ENCODE results near the gene GRIPAP1. TPM values are rescaled to one million over a fixed set of nuclear protein-coding genes. Genes with fewer than 3 reads are reported as not detected.
A peak's percentile ranks its signal among the peaks of the same experiment; 100 is the strongest.

GRIPAP1 gene, protein sequence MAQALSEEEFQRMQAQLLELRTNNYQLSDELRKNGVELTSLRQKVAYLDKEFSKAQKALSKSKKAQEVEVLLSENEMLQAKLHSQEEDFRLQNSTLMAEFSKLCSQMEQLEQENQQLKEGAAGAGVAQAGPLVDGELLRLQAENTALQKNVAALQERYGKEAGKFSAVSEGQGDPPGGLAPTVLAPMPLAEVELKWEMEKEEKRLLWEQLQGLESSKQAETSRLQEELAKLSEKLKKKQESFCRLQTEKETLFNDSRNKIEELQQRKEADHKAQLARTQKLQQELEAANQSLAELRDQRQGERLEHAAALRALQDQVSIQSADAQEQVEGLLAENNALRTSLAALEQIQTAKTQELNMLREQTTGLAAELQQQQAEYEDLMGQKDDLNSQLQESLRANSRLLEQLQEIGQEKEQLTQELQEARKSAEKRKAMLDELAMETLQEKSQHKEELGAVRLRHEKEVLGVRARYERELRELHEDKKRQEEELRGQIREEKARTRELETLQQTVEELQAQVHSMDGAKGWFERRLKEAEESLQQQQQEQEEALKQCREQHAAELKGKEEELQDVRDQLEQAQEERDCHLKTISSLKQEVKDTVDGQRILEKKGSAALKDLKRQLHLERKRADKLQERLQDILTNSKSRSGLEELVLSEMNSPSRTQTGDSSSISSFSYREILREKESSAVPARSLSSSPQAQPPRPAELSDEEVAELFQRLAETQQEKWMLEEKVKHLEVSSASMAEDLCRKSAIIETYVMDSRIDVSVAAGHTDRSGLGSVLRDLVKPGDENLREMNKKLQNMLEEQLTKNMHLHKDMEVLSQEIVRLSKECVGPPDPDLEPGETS
- total RNA-seq (2014; rRNA removed; shearing (Covaris generic)): 20.1 and 46.6 TPM in 2 replicates

DNA sequence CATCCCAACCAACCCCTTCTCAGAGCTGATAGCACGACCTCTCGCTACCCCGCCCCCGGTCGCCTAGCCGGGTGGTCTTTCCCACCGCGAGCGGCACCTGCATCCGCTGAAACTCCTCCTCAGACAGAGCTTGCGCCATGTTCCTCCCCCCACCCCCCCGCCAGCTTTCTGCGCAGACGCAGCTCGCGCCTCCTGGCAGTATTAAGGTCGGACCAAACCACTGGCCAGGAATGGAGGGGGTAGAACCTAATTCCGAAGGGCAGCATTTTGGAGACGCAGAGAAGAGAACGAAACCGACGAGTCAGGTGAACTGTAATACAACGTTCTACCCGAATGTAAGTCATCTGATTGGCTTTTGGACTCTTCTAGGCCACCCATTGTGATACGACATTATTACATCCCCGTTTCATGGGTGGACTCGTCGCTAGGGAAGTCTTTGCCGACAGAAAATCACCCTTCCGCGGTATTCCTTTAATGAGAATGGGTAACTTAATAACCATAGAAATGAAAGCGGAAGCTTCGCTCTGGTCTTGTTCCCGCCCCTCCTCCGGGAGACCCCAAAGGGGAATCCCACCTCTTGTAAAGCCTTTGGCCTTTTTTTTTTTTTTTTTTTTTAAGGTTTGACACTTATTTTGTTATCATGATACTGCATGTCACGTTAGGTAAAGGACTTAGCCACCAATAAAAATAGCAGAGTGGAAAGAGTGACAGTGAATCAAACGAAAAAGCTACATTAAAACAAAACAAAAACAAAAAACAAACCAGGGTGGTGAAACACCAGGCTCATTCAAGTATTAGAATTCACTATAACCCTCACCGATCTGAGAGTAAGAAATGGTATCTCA lies at the start of gene GRIPAP1:
GRIPAP1 (minus strand) TSS at position 174 of the 845 bp plus-strand sequence; CDS start at position 139, 35 bp downstream.
- DNase-seq (ENCODE audit: low read depth): peak; percentile 93

DNA sequence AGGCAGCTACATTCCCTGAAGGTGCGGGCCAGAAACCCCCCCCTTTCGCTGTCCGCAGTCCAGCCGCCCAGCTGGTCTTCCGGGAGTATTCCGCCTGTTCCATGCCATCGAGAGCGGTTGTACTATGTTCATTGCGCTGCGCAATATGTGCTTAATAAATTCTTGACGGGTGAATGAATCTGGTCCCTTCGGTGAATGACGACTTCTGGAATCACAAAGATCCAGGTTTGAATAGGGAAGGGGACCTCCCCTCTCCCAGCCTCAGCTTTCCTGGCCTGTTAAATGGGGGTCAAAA lies 41.9 kb upstream of the GRIPAP1 start:
- DNase-seq (ENCODE audit: low read depth): no peak

DNA sequence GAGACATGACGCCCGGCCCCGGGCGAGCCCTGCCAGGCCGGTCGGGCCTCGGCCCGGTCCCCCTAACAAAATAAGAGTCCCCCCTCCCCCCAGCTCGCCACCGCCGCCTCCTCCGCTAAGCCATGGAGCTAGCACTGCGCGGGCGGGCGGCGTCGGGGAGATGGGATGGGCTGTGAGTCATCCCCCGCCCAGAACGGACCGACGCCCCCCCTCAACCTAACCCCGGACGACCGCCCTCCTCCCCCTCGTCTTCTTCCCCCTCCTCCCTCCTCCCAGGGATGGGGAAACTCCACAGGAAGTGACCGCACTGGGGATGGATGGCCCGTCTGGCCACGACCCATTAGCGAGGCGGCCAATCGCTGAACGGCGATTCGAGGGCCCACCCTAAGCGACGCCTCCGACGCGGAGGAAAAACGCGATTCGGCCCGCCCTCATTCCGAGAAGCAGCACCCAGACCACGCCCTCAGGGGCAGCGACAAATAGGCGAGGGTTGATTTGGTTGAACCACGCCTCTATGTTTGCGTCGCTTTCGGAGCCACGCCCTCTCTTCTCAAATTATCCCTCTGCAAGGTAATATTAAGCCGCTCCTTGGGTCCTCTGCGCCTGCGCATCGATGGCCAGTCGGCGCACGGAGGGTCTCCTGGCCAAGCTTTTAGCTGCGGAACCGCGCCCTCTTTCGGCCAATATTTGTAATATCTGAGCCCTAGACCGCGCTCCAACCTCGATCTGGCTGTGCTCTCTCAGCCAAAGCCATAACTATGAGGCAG lies 41.3 kb upstream of the GRIPAP1 start, which contains the start of gene TFE3:
TFE3 (minus strand) TSS at position 138 of the 767 bp plus-strand sequence; CDS start at position 7, 131 bp downstream.
- DNase-seq (ENCODE audit: low read depth): peak; percentile 99

DNA sequence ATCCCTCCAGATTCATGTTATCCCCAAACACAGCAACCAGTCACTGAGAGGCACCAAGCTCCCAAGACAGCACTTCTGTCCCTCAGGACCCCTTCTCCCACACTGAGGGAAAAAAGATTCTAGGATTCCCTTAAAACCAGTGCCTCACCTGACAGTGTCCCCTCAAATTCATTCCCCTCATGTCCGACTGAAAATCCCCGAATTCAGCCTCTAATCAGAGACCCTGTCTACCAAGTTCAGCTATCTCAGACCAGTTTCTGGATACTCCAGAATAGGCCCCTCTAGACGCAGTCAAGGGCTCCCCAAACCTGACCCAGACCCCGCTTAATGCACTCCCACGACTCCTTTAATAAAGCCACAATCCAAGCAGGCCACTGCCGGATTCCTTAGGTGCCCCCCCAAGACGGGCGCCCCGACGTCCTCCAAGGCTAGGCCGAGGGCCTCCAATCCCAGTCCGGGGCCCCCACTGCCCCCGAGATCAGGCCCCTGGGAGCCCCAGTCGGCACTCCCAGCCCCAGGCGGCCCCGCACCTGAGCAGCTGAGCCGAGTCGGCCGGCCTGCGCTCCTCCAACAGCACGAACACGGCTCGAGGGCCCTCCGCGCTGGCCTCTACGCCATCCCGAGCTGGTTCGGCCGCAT lies 40.6 kb upstream of the GRIPAP1 start:
- DNase-seq (ENCODE audit: low read depth): peak; percentile 26

DNA sequence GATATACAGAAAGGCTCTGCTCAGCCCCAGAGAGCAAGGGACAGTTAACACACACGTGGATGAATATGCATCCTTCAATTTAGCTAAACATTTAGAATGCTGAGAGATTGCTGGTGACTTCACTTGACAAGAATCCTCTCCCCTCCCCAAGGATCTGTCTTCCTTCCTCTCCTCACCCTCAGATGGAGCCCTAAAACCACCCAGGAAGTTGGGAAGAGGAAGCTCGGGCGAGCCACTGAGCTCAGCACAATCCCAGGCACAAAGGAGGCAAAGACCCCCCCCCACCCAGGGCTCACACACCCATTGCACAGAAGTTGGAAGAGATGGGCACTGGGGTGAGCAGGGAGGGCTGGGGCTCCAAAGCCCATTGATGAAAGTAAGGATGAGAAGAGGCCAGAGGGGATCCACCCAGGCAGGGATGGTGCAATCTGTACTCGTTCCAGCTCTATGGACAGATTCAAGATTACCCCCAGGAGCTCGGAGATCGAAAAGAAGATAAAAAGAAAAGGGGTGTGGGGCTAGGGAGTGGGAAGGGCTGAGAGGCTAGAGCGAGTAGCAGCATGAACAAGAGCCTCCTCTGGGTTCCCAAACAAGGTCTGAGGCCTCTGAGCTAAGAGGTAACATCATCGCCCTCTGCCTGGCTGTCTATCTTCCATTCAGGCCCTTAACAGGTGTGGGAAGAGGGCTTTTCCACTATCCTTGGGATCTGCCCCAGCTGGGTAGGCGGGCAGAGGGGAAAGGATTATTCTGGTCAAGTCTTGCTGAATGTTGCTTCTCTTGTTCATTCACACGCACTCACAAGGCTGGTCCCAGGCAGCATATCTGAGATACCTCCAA lies 39.9 kb upstream of the GRIPAP1 start:
- peak; percentile 83 for DNase-seq (ENCODE audit: low read depth)

DNA sequence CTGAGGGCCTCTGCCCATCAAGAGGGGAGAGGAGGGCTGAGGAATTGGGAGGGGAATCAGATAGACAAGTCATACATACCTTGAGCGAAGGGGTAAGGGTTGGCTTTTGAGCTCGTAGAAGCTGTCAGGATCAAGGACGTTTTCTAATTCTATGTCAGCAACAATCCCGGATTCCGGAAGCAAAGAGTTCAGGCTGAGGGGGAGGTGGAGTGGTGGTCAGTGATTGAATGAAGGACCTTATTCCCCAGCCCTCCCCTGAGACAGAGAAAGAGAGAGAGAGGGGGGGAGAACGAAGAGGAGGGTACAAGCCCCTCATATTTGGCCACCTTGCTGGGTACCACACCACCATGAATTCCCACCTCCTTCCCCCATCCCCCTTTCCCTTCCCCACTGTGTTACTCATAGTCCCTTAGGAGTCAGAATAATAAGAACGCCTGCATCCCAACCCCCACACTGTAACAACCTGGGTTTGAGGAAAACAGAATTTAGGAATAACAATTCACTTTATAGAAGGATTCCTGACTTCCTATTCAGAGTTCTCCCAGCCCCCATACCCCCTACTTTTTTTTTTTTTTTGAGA lies 38.4 kb upstream of the GRIPAP1 start:
- DNase-seq (ENCODE audit: low read depth): peak; percentile 54

DNA sequence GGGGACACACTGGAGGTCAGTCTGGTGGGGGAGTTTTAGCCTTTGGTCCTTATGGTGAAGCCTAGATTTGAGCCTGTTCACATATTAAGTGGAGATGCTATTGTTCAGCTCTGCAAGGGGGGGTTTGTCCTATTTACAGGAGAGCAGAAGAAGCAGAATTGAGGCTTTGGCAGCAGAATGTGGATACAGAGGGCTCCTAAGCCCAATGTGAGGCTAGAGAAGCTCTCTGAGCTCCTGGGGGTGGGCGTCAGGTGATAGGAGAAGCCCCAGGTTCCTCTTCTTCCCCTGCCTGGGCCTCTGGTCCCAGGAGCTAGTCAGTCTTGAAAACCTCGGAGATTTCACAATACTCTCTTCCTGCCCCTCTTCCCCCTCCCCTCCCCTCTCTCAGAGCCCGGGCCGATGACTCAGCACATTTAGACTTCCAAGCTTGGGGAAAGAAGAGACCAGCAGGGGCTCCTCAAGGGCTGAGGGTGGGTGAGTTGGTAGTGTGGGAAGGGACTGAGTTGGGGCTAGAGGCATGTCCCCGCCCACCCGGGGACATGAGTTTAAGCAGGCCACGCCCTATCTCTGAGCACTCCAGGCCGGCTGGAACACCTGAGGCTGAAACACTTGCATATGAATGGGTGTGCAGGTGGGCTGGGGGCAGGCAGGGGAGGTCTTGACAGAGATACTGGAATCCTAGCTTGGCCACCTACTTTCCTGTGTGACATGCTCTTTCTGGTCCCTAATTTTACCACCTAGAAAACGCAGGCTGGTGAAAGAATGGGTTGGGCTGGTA lies 37.7 kb upstream of the GRIPAP1 start:
- peak; percentile 97 for DNase-seq (ENCODE audit: low read depth)

DNA sequence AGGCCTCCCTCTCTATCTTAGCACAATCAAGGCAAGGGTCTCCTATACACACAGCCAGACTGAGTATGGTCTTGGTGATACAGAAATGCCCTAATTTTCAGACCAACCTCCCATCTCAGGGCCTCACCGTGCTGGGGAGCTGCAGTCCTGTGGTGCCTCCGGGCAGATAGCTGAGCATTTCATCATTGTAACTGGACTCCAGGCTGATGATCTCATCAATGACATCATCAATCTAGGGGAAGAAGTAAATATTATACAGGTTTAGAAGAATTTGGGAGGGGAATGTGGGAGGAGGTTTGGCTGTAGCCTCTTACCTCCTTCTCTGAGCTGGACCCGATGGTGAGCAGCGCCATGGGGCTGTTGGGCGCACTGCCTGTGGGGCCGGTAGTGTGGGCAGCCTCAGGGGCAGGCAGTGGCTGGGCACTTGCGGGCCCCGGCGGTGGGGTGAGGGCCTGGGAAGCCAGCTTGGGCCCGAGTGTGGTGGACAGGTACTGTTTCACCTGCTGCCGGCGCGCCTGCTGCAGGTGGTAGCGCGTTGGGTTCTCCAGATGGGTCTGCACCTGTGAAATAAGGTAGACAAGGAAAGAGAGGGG lies 35.9 kb upstream of the GRIPAP1 start:
- DNase-seq (ENCODE audit: low read depth): peak; percentile 51

DNA sequence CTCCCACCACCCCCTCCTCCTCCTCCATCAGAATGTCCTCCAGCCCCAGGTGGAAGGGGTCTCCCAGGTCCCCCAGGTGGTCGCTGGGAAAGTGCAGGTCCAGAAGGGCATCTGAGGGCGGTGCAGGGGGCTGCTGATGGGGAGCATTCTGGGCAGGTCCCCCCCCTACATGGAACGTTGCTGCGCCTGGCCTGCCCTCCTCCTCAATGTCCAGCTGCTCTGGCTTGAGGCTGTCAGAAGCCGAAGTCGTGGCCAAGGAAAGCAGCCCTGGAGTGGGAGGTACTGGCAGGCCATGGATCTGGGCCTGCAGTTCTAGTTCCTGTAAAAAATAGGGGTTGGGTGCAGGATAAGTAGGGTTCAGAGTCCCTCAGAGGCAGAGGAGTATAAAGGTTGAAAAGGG lies 28.2 kb upstream of the GRIPAP1 start:
- no peak for DNase-seq (ENCODE audit: low read depth)

DNA sequence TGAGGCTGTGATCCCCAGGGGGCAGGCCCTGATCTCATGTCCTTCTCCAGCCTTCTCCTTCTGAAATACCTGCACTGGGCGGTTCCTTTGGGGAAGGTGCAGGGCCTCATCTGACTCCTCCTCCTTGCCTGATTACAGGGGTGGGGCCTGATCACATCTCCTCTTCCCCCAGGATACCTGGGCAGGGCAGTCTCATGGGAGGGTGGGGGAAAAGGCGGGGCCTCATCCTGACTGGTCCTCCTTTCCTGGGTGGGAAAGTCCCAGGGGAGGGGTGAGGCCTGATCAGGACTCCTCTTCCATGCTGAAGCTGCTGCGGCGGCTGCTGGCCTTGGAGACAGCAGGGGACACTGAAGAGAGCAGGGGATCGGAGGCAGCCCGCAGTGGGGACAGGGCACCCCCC lies 27.8 kb upstream of the GRIPAP1 start:
- DNase-seq (ENCODE audit: low read depth): peak; percentile 15

DNA sequence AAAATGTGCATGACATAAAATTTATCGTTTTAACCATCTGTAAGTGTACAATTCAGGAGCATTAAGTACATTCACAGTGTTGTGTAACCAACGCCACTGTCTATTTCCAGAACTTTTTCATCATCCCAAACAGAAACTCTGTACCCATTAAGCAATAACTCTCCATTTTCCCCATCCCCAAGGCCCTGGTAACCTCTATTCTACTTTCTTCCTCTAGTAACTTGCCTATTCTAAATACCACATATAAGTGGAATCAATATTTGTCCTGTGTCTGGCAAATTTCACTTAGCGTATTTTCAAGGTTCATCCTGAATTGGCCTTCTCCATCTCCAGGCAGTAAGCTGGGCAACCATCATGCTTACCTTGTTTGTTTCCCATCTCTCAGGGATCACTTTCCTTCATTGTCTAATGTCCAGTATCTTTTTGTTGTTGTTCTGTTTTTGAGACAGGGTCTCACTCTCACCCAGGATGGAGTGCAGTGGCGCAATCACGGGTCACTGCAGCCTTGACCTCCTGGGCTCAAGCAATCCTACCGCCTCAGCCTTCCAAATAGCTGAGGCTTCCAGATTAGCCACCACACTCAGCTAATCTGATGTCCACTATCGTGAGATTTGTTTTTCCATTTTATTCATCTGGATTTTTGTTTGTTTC lies 17.7 kb upstream of the GRIPAP1 start:
- no peak for DNase-seq (ENCODE audit: low read depth)

DNA sequence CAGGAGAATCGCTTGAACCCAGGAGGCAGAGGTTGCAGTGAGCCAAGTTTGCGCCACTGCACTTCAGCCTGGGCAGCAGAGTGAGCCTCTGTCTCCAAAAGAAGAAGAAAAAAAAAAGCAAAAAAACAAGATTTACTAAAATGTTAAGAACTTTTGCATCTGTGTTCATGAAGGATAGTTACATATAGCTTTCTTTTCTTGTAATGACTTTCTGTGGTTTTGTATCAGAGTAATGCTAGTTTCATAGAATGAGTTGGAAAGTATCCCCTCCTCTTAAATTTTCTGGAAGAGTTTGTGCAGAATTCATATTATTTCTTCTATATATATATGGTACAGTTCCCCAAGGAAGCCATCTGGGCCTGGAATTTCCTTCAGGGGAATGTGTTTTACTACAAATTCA lies 17.0 kb upstream of the GRIPAP1 start:
- no peak for DNase-seq (ENCODE audit: low read depth)

DNA sequence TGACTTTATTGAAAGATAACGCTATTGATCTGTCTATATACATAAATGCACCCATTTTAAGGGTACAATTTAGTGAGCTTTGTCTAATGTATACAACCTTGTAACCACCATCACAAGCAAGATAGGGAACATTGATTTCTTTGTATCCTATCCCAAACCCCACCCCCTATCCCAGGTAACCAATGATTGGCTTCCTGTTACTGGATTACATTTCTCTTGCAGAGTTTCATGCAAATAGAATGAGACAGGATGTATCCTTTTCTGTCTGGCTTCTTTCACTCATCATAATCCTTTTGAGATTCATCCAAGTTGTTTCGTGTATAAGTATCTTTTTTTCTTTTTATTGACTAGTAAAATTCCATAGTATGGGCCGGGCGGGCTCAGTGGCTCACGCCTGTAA lies 1.6 kb upstream of the GRIPAP1 start:
- no peak for DNase-seq (ENCODE audit: low read depth)

DNA sequence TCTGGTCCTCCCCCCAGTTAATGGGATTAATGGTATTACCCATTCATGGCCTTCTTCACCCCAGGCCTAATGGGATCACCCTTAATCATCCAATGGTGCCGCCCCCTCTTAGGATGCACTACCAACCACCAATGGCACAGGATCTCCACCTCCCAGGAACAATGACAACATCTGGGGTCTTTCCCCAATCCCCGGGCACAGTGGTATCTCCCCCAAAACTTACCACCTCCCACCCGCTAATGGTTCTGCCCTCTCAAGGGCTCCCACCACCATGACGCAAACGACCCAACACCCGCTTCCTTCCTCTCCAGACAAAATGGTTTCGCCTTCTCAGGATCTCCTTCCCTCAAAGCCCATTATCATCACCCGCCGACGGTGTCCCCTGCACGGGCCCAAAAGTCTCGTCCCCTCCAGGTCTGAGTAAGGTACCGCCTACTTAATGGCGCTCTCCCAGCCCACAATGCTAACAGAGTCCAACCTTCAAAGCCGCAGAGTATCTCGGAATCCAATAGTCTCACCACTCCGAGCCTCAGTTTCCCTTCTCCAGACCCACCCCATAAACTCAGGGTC lies 458 bp downstream of the GRIPAP1 start:
- peak; percentile 45 for DNase-seq (ENCODE audit: low read depth)

DNA sequence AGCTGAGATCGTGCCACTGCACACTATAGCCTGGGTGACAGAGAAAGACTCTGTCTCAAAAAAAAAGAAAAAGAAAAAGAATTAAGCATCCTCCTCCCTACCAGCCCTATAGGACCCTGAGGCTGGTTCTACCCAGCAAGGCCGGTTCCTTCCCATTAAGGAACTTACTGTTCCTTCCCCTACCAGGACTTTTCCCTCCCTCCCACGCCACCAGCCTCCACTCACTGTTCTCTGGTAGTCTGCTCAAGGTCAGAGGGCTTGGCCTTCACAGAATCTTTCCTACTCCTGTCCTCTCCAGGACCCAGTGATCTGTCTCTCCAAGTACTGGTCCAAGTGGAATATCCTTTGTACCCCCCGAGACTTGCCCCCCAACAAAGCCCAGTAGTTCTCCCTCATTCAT lies 1.4 kb downstream of the GRIPAP1 start:
- no peak for DNase-seq (ENCODE audit: low read depth)

DNA sequence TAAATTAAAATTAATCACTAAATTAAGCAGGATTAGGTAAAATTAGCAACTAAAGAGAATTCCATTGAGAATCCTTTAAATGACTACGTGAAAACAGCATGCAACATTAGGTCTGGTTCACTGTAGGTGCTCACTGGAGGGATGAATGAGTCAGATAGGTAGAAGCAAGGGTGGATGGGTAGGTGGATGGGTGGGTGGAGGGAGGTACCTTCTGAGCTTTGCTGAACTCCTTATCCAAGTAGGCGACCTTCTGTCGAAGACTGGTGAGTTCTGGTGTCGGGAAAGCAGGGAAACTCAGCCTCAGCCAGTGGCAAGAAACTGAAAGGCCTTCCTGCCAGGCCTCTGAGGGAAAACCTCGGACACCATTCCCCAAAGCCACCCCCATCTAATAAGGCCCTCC lies 3.0 kb downstream of the GRIPAP1 start:
- no peak for DNase-seq (ENCODE audit: low read depth)

DNA sequence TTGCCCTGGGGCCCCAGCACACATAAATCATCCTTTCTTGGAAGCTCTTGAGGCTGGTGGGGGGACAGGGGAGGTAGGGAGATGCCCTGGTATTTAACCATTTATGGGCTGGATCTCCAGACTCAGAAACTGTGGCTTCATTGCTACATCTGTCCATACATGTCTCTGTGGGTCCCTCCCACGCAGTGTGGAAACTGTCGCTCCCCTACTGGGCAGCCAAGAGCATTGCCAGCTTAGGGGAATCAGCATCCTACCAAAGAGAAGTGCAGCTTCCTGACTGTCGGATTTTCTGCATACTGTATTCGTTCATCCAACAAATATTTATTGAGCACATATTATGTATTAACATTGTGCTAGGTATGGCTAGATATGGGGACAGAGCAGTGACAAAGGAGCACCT lies 3.7 kb downstream of the GRIPAP1 start:
- DNase-seq (ENCODE audit: low read depth): no peak
